IPS-18a (cell line): ENCODE data around the gene ASNS.
"Not testable (repeated sequence)": the region's sequence is repeated elsewhere in the genome, so short reads cannot be mapped to it uniquely, and the experiment has no call there.

Experiments
- H3K27ac ChIP-seq: one replicate; pipeline ENCODE4 v1.5.1; 2013; ENCODE audit warnings: low read length
- H3K27me3 ChIP-seq: one replicate; pipeline ENCODE4 v1.6.1; 2013; ENCODE audit warnings: mild to moderate bottlenecking, low read length; ENCODE audit not compliant: control insufficient read depth, insufficient read depth
- H3K36me3 ChIP-seq: one replicate; pipeline ENCODE4 v1.6.1; 2013; ENCODE audit warnings: low read depth, low read length; ENCODE audit not compliant: control insufficient read depth
- H3K4me1 ChIP-seq: one replicate; pipeline ENCODE4 v1.6.1; 2013; ENCODE audit warnings: low read depth, low read length; ENCODE audit not compliant: control insufficient read depth
- H3K4me3 ChIP-seq: one replicate; pipeline ENCODE4 v1.5.1; 2013; ENCODE audit warnings: low read length
- H3K9ac ChIP-seq: one replicate; pipeline ENCODE4 v1.6.1; 2013; ENCODE audit warnings: mild to moderate bottlenecking, low read length, moderate library complexity
- H3K9me3 ChIP-seq: one replicate; pipeline ENCODE4 v1.6.1; 2013; ENCODE audit warnings: low read depth, low read length; ENCODE audit not compliant: control insufficient read depth

ASNS gene

DNA sequence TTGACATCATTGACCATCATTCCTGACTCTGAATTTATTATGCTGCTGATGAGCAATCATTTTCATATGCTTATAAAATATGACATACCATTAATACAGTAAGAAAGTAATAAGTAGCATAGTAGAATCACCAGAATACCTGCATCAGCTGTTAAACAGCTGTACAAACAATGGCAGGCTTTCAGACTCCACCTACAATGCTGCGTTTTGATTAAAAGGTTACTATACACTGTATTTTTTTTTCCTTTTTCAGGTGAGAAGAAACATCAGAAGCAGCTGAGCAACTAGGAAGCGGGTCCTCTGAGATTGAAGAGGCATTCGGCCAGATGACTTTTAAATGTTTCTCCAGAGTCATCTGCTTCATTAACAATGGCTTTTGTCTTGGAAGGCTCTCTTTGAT is 7.1 kb downstream of the ASNS start:
- Histone ChIP-seq H3K27me3 (no peaks in the 10 kb centered on the region), H3K9me3 (no peaks in the 10 kb centered on the region), H3K4me1 (no peaks in the 10 kb centered on the region), H3K9ac (no peak overlapping the region), H3K36me3 (peaks cover 45% of the 10 kb centered on the region), H3K27ac (no peak overlapping the region), H3K4me3 (no peak overlapping the region)

GRCh38 chr7:97859606-97860204 is 12.5 kb downstream of the ASNS start:
- no peaks in the 10 kb centered on the region for H3K9me3 ChIP-seq
- no peak overlapping the region for H3K4me3 ChIP-seq
- H3K9ac ChIP-seq, result no peak overlapping the region
- peaks cover 55% of the 10 kb centered on the region for H3K36me3 ChIP-seq
- no peaks in the 10 kb centered on the region for H3K27me3 ChIP-seq
- H3K27ac ChIP-seq, result no peak overlapping the region
- H3K4me1 ChIP-seq, result no peaks in the 10 kb centered on the region

- Histone ChIP-seq H3K27ac (no peak overlapping the region), H3K4me1 (no peaks in the 10 kb centered on the region), H3K36me3 (peaks cover 64% of the 10 kb centered on the region)
Observed at GRCh38 chr7:97858221-97858620, 14.0 kb downstream of the ASNS start.

DNA sequence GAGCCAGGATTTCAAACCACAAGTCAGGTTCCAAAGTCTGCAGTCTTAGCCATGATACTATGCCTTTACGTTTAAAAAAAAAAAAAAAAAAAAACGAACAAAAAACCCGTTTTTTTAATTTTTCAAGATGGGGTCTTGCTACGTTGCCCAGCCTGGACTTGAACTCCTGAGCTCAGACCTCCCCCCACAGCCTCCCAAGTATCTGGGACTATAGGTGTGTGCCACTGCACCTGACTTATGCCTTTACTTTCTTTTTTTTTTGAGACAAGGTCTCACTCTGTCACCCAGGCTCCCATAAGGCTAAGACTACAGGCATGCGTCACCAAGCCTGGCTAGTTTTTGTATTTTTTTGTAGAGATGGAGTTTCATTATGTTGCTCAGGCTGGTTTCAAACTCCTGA is 14.7 kb downstream of the ASNS start:
- Histone ChIP-seq H3K9ac (no peak overlapping the region), H3K4me3 (no peak overlapping the region), H3K36me3 (peaks cover 66% of the 10 kb centered on the region), H3K4me1 (no peaks in the 10 kb centered on the region), H3K27ac (no peak overlapping the region), H3K9me3 (no peaks in the 10 kb centered on the region), H3K27me3 (no peaks in the 10 kb centered on the region)

More at GRCh38 chr7:97858221-97858620, 14.0 kb downstream of the ASNS start:
- Histone ChIP-seq H3K27me3 (no peaks in the 10 kb centered on the region), H3K9me3 (no peaks in the 10 kb centered on the region), H3K9ac (no peak overlapping the region), H3K4me3 (no peak overlapping the region)

- no peaks in the 10 kb centered on the region for H3K4me1 ChIP-seq
- H3K27ac ChIP-seq, result no peak overlapping the region
- no peak overlapping the region for H3K9ac ChIP-seq
- no peak overlapping the region for H3K4me3 ChIP-seq
- peaks cover 49% of the 10 kb centered on the region for H3K36me3 ChIP-seq
- no peaks in the 10 kb centered on the region for H3K9me3 ChIP-seq
- no peaks in the 10 kb centered on the region for H3K27me3 ChIP-seq
Observed at GRCh38 chr7:97851683-97852082, 20.5 kb downstream of the ASNS start.

DNA sequence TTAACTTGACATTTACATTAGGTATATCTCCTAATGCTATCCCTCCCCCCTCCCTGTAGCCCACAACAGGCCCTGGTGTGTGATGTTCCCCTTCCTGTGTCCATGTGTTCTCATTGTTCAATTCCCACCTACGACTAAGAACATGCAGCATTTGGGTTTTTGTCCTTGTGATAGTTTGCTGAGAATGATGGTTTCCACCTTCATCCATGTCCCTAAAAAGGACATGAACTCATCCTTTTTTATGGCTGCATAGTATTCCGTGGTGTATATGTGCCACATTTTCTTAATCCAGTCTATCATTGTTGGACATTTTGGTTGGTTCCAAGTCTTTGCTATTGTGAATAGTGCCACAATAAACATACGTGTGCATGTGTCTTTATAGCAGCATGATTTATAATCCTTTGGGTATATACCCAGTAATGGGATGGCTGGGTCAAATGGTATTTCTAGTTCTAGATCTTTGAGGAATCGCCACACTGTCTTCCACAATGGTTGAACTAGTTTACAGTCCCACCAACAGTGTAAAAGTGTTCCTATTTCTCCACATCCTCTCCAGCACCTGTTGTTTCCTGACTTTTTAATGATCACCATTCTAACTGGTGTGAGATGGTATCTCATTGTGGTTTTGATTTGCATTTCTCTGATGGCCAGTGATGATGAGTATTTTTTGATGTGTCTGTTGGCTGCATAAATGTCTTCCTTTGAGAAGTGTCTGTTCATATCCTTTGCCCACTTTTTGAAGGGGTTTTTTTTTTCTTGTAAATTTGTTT is 21.8 kb downstream of the ASNS start:
- H3K9me3 ChIP-seq, H3K27me3 ChIP-seq, H3K4me1 ChIP-seq, H3K4me3 ChIP-seq, H3K27ac ChIP-seq, H3K9ac ChIP-seq: not testable (repeated sequence)
- H3K36me3 ChIP-seq, result peaks cover 39% of the 10 kb centered on the region

- no peak overlapping the region for H3K4me3 ChIP-seq
- H3K36me3 ChIP-seq, result peaks cover 16% of the 10 kb centered on the region
- no peaks in the 10 kb centered on the region for H3K27me3 ChIP-seq
- H3K27ac ChIP-seq, result no peak overlapping the region
- H3K4me1 ChIP-seq, result no peaks in the 10 kb centered on the region
- H3K9me3 ChIP-seq, result no peaks in the 10 kb centered on the region
- no peak overlapping the region for H3K9ac ChIP-seq
Observed at GRCh38 chr7:97847791-97848190, 24.4 kb downstream of the ASNS start.

GRCh38 chr7:97846945-97847344 is 25.3 kb downstream of the ASNS start:
- Histone ChIP-seq H3K36me3 (peaks cover 7% of the 10 kb centered on the region), H3K27me3 (no peaks in the 10 kb centered on the region), H3K9me3 (no peaks in the 10 kb centered on the region), H3K27ac (no peak overlapping the region), H3K9ac (no peak overlapping the region), H3K4me3 (no peak overlapping the region), H3K4me1 (no peaks in the 10 kb centered on the region)

DNA sequence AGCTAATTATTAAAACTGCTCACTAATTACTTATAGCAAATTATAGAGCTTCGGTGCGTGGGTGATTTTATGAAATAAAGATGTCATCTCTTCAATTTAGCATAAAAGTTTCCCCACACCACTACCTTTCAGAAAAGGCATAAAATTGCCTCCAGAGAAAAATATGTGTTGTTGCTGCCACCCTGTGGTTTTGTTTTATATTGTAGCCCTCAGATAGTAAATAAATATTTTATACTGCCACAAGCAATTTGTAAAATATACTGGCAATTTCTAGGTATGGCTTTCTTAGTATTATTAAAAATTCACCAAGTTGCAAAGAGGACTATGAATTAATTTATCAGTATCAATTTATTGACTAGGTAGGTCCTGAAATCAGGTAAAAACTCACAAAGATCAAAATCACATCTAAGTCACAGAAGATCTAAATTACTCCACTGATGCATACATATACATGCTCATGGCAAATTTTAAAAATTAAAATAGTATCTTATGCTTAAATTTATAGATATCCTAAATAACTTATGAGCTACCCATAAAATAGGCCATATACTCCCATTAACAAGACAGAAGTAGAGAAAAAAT is 26.5 kb downstream of the ASNS start:
- H3K9me3 ChIP-seq, result no peaks in the 10 kb centered on the region
- no peaks in the 10 kb centered on the region for H3K4me1 ChIP-seq
- H3K27me3 ChIP-seq, result no peaks in the 10 kb centered on the region
- H3K4me3 ChIP-seq, result no peak overlapping the region
- H3K36me3 ChIP-seq, result no peaks in the 10 kb centered on the region
- H3K27ac ChIP-seq, result no peak overlapping the region
- no peak overlapping the region for H3K9ac ChIP-seq

DNA sequence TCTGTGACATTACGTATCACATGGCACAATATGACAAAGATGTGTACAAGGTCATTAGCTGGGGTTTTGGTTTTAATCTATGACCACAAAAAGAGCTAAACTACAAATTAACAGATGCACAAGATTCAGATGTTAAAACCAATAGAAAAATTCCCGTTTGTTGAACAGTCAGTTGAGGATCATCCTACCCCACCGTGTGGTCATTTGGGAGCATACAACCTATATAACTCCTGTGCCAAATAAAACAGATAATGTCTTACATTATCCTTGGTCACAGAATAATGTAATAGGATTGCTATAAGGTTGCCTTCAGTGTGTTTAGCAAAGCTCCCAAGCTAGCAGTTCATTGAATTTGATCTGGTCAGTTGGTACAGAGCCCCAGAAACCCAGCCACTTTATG is 28.2 kb downstream of the ASNS start:
- Histone ChIP-seq H3K27ac (no peak overlapping the region), H3K36me3 (no peaks in the 10 kb centered on the region), H3K27me3 (no peaks in the 10 kb centered on the region), H3K4me3 (no peak overlapping the region), H3K9ac (no peak overlapping the region), H3K4me1 (no peaks in the 10 kb centered on the region), H3K9me3 (no peaks in the 10 kb centered on the region)

DNA sequence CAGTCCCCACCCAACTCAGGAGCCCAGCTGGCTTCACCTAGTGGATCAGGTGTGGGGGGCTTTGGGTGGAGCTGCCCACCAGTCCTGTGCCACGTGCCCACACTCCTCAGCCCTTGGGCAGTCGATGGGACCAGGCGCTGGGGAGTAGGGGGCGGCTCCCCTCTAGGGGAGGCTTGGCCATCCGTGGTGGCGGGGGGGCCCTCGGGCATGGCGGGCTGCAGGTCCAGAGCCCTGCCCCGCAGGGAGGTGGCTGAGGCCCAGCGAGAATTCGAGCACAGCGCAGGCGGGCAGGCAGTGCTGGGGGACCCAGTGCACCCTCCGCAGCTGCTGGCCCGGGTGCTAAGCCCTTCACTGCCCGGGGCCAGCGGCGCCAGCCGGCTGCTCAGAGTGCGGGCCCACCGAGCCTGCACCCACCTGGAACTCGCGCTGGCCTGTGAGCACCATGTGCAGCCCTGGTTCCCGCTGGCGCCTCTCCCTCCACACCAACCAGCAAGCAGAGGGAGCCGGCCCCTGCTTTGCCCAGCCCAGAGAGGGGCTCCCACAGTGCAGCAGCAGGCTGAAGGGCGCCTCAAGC is 29.3 kb downstream of the ASNS start:
- Histone ChIP-seq H3K9ac (no peak overlapping the region), H3K4me3 (no peak overlapping the region), H3K27me3 (no peaks in the 10 kb centered on the region), H3K27ac (no peak overlapping the region), H3K9me3 (no peaks in the 10 kb centered on the region), H3K4me1 (no peaks in the 10 kb centered on the region), H3K36me3 (no peaks in the 10 kb centered on the region)
